H9 (cell line): ENCODE measurements around the gene AMER3. TPM values are rescaled to one million over a fixed set of nuclear protein-coding genes. Genes with fewer than 3 reads are reported as not detected.

Source experiments
- DNase-seq: peaks from one replicate; pipeline ENCODE4 v3.0.0-alpha.2; 2017
- H2AFZ ChIP-seq: one replicate; pipeline ENCODE4 v1.6.1; 2013; ENCODE audit warnings: mild to moderate bottlenecking, low read length, control low read depth, moderate library complexity
- H2AK5ac ChIP-seq: 2 replicates; pipeline ENCODE4 v1.6.1; 2013; ENCODE audit warnings: low read length, control low read depth, mixed read lengths; ENCODE audit not compliant: insufficient read length
- H2BK120ac ChIP-seq: one replicate; pipeline ENCODE4 v1.6.1; 2013; ENCODE audit warnings: low read depth, mild to moderate bottlenecking, low read length, control low read depth, inconsistent platforms; ENCODE audit not compliant: poor library complexity, severe bottlenecking
- H2BK12ac ChIP-seq: 2 replicates; pipeline ENCODE4 v1.6.1; 2013; ENCODE audit warnings: low read length, control low read depth, mixed read lengths, low read depth; ENCODE audit not compliant: insufficient read length
- H2BK15ac ChIP-seq: 2 replicates; pipeline ENCODE4 v1.6.1; 2013; ENCODE audit warnings: low read depth, low read length, control low read depth
- H2BK20ac ChIP-seq: one replicate; pipeline ENCODE4 v1.6.1; 2013; ENCODE audit warnings: low read depth, mild to moderate bottlenecking, low read length, control low read depth, inconsistent platforms; ENCODE audit not compliant: poor library complexity, severe bottlenecking
- H2BK5ac ChIP-seq: 2 replicates; pipeline ENCODE4 v1.6.1; 2013; ENCODE audit warnings: low read length, control low read depth, mixed read lengths; ENCODE audit not compliant: insufficient read length
- H3K14ac ChIP-seq: 2 replicates; pipeline ENCODE4 v1.6.1; 2013; ENCODE audit warnings: low read length, control low read depth; ENCODE audit not compliant: insufficient read depth
- H3K18ac ChIP-seq: 2 replicates; pipeline ENCODE4 v1.6.1; 2013; ENCODE audit warnings: low read depth, mild to moderate bottlenecking, mixed read lengths, low read length, control low read depth; ENCODE audit not compliant: insufficient read length
- H3K23ac ChIP-seq: 2 replicates; pipeline ENCODE4 v1.6.1; 2013; ENCODE audit warnings: low read length, control low read depth, mixed read lengths, low read depth; ENCODE audit not compliant: insufficient read length
- H3K23me2 ChIP-seq: 2 replicates; pipeline ENCODE4 v1.6.1; 2013; ENCODE audit warnings: low read depth, mild to moderate bottlenecking, mixed read lengths, low read length, control low read depth; ENCODE audit not compliant: insufficient read length, poor library complexity, severe bottlenecking
- H3K27ac ChIP-seq: 2 replicates; pipeline ENCODE4 v1.5.1; 2013; ENCODE audit warnings: low read length, control low read depth, mixed read lengths, low read depth; ENCODE audit not compliant: insufficient read length
- H3K27me3 ChIP-seq: 2 replicates; pipeline ENCODE4 v1.6.1; 2013; ENCODE audit warnings: low read length, control low read depth, inconsistent platforms; ENCODE audit not compliant: insufficient read depth
- H3K4ac ChIP-seq: 2 replicates; pipeline ENCODE4 v1.6.1; 2013; ENCODE audit warnings: low read depth, mild to moderate bottlenecking, control low read depth, inconsistent platforms, low read length, moderate library complexity
- H3K4me1 ChIP-seq: 2 replicates; pipeline ENCODE4 v1.6.1; 2013; ENCODE audit warnings: low read length, control low read depth, inconsistent platforms; ENCODE audit not compliant: insufficient read depth
- H3K4me2 ChIP-seq: 2 replicates; pipeline ENCODE4 v1.6.1; 2013; ENCODE audit warnings: low read length, control low read depth, mixed read lengths; ENCODE audit not compliant: insufficient read length, insufficient read depth
- H3K56ac ChIP-seq: 2 replicates; pipeline ENCODE4 v1.6.1; 2013; ENCODE audit warnings: low read depth, mild to moderate bottlenecking, mixed read lengths, low read length, control low read depth; ENCODE audit not compliant: insufficient read length
- H3K79me1 ChIP-seq: 2 replicates; pipeline ENCODE4 v1.6.1; 2013; ENCODE audit warnings: low read depth, mild to moderate bottlenecking, moderate library complexity, low read length, control low read depth, inconsistent platforms; ENCODE audit not compliant: insufficient read depth, poor library complexity, severe bottlenecking
- H3K79me2 ChIP-seq: 2 replicates; pipeline ENCODE4 v1.6.1; 2013; ENCODE audit warnings: low read length, control low read depth, inconsistent platforms; ENCODE audit not compliant: insufficient read depth
- H3K9ac ChIP-seq: 2 replicates; pipeline ENCODE4 v1.6.1; 2013; ENCODE audit warnings: low read length, control low read depth, mixed read lengths; ENCODE audit not compliant: insufficient read length; ENCODE audit errors: extremely low read depth
- H3K9me3 ChIP-seq: one replicate; pipeline ENCODE4 v1.6.1; 2013; ENCODE audit warnings: low read depth, low read length, inconsistent platforms; ENCODE audit not compliant: control insufficient read depth
- H3T11ph ChIP-seq: one replicate; pipeline ENCODE4 v1.6.1; 2013; ENCODE audit warnings: mild to moderate bottlenecking, low read length, control low read depth, inconsistent platforms
- H4K20me1 ChIP-seq: one replicate; pipeline ENCODE4 v1.6.1; 2013; ENCODE audit not compliant: control insufficient read depth, insufficient read length, insufficient read depth
- H4K5ac ChIP-seq: 2 replicates; pipeline ENCODE4 v1.6.1; 2013; ENCODE audit warnings: low read depth, mild to moderate bottlenecking, mixed read lengths, low read length, control low read depth; ENCODE audit not compliant: insufficient read length
- H4K8ac ChIP-seq: replicated peaks from 2 replicates; pipeline ENCODE4 v1.6.1; 2013; ENCODE audit warnings: low read length, control low read depth, mixed read lengths, low read depth; ENCODE audit not compliant: insufficient read length
- H4K91ac ChIP-seq: 2 replicates; pipeline ENCODE4 v1.6.1; 2013; ENCODE audit warnings: low read depth, mild to moderate bottlenecking, moderate library complexity, mixed read lengths, low read length, control low read depth; ENCODE audit not compliant: insufficient read length
- H3K27ac Mint-ChIP-seq, 3 experiments: 2 replicates in 2 of 3; 3 replicates in 1 of 3; pipeline ENCODE4 v1.8.0; 2020 to 2021; ENCODE audit warnings: mixed read lengths in 3 of 3, mild to moderate bottlenecking in 1 of 3, moderate library complexity in 1 of 3
- H3K27me3 Mint-ChIP-seq: 2 replicates; pipeline ENCODE4 v1.8.0; 2021; ENCODE audit warnings: low read depth, mild to moderate bottlenecking, moderate library complexity, mixed read lengths
- H3K36me3 Mint-ChIP-seq, 3 experiments: 2 replicates in 2 of 3; 3 replicates in 1 of 3; pipeline ENCODE4 v1.8.0; 2020 to 2021; ENCODE audit warnings: low read depth in 3 of 3, mixed read lengths in 3 of 3; ENCODE audit not compliant: insufficient read depth in 1 of 3
- H3K4me1 Mint-ChIP-seq, 2 experiments: 2 replicates each; pipeline ENCODE4 v1.8.0; 2020; ENCODE audit warnings: mixed read lengths in 2 of 2
- H3K4me3 Mint-ChIP-seq, 2 experiments: 2 replicates in 1 of 2; 3 replicates in 1 of 2; pipeline ENCODE4 v1.8.0; 2020 to 2021; ENCODE audit warnings: mild to moderate bottlenecking in 2 of 2, mixed read lengths in 2 of 2, moderate library complexity in 1 of 2
- H3K9me3 Mint-ChIP-seq, 2 experiments: 2 replicates in 1 of 2; 3 replicates in 1 of 2; pipeline ENCODE4 v1.8.0; 2020; ENCODE audit warnings: mild to moderate bottlenecking in 2 of 2, mixed read lengths in 2 of 2, moderate library complexity in 1 of 2
- CTCF ChIP-seq: fragments of 200-600 bp; sonication (generic); conservative IDR thresholded peaks from 3 replicates; pipeline ENCODE4 v1.8.0; 2021; ENCODE audit warnings: antibody characterized with exemption, mild to moderate bottlenecking
- WGBS: extraction: QIAGEN DNeasy Blood & Tissue Kit; methylation state at CpG from one replicate; pipeline ENCODE4 v1.1.7; 2013; ENCODE audit warnings: missing lambda C conversion rate, low lambda C conversion rate, mixed read lengths; ENCODE audit not compliant: insufficient read length; ENCODE audit errors: extremely low coverage; 5-methylcytosine and 5-hydroxymethylcytosine counted together
- total RNA-seq: library from RNA; stranded (reverse); gene quantifications from 2 replicates; pipeline ENCODE4 v1.2.1, GENCODE V29; 2021

Gene AMER3
- total RNA-seq, 1 experiment from 2014 or later, result 0.59 TPM

- Histone ChIP-seq H3K18ac (no peak overlapping the region), H2BK15ac (no peak overlapping the region), H2BK5ac (no peak overlapping the region), H3K27ac (no peak overlapping the region), H3K9me3 (no peaks in the 10 kb centered on the region), H3K14ac (no peak overlapping the region), H4K8ac (no peak overlapping the region), H2BK12ac (no peak overlapping the region), H3K23ac (no peak overlapping the region), H3K27me3 (no peaks in the 10 kb centered on the region), H3K9ac (no peak overlapping the region), H2BK120ac (no peak overlapping the region), H3K79me1 (no peaks in the 10 kb centered on the region), H3T11ph (no peak overlapping the region), H3K4me1 (no peaks in the 10 kb centered on the region; the same call in 1 of the 2 replicates), H2AK5ac (no peak overlapping the region), H4K20me1 (no peaks in the 10 kb centered on the region), H4K5ac (no peak overlapping the region), H3K23me2 (no peaks in the 10 kb centered on the region), H3K4ac (no peak overlapping the region), H4K91ac (no peak overlapping the region), H2BK20ac (no peak overlapping the region), H3K4me2 (no peak overlapping the region), H2AFZ (no peak overlapping the region), H3K56ac (no peak overlapping the region), H3K79me2 (no peaks in the 10 kb centered on the region)
- peaks cover 5% of the 10 kb centered on the region in 2 experiments; a peak in 3 of 4 replicates for H3K4me1 Mint-ChIP-seq
- peaks cover 0 to 2% (median 0%) of the 10 kb centered on the region in 3 experiments; a peak in 1 of 7 replicates for H3K36me3 Mint-ChIP-seq
- TF ChIP-seq CTCF, result no peak
- peak overlapping the region in 1 of 3 experiments; percentile 88; a peak in 2 of 7 replicates for H3K27ac Mint-ChIP-seq
- peak overlapping the region in 1 of 2 experiments; percentile 48; a peak in 1 of 5 replicates for H3K4me3 Mint-ChIP-seq
- H3K9me3 Mint-ChIP-seq, result peaks cover 0 to 3% of the 10 kb centered on the region in 2 experiments; a peak in 3 of 5 replicates
- WGBS, result no CpG with 5 or more reads among the region's 12 CpGs
- no peak for DNase-seq
- no peaks in the 10 kb centered on the region; the same call in 1 of the 2 replicates for H3K27me3 Mint-ChIP-seq
Observed at GRCh38 chr2:130808482-130809268, 53.3 kb downstream of the AMER3 start.
